GM18868 (cell line): Measurements from ENCODE around the gene EML2.
A peak's percentile ranks its signal among the peaks of the same experiment; 100 is the strongest.
"Not testable (repeated sequence)": the region's sequence is repeated elsewhere in the genome, so short reads cannot be mapped to it uniquely, and the experiment has no call there.

Experiments
- ATAC-seq: cut with Tn5 transposase; IDR thresholded peaks from one replicate; pipeline ENCODE4 v1.9.1; 2021; ENCODE audit warnings: mild to moderate bottlenecking, moderate library complexity; ENCODE audit not compliant: unreplicated experiment

The EML2 gene

DNA sequence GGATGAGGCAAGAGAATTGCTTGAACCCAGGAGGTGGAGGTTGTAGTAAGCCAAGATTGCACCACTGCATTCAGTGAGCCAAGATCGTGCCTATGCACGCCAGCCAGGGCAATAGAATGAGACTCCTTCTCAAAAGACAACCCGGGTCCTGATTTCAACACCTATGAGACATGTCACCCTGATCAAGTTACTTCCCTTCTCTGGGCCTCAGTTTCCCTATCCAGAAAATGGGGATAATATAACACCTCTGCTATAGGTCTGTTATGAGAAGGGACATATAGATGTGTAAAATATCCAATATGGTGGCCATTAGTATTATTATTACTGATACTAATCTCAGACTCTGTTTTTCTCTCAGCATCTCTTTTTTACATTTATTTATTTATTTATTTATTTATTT, 15.9 kb upstream of the EML2 start:
- ATAC-seq: no peak

DNA sequence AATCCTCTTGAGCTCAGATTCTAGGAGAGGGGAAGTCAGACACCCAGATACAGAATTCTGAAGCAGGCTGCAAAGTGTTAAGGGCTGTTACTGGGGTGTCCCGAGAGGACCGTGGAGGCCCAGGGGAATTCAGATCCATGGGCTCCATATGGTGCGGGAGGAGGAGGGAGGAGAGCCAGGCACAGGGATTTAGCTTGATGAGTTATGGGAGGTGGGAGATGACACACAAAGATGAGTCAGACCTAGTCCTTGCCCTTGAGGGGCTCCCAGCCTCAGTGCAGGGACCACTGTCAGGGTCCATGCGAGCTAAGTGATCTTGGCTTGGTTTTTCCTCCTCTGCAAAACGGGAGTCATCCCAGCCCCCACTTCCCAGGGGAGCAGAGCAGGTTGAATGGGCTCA, 14.4 kb upstream of the EML2 start:
- ATAC-seq: no peak

DNA sequence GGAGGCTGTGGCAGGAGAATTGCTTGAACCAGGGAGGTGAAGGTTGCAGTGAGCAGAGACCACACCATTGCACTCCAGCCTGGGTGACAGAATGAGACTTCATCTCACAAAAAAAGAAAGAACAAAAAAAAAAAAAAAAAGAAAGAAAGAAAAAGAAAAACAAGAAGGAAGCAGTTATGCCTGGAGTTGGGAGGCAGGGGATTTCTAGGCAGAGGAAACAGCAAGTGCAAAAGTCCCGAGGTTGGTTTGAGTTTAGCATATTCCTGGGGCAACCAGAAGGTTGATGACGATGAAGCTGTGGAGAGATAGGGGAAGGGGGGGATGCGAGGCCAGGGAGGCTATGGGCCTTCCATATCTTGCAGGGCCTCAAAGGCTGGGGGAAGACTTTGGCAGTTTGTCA, 11.5 kb upstream of the EML2 start:
- no peak for ATAC-seq

DNA sequence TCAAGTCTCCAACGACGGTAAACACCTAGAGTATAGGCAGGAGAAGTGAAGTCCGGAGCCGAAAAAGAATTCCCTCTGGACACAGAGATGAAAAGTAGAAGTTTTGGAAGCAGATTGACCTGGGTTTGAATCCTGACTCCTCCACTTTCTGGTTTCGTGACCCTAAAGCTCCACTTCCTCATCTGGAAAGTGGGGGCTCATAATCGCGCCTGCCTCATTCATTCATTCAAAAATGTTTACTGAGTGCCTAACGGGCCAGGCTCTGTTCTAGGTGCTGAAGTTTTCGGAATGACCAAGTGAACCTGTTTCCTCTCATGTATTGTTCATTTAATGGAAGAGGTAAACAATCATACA, 7.1 kb upstream of the EML2 start:
- ATAC-seq: no peak

DNA sequence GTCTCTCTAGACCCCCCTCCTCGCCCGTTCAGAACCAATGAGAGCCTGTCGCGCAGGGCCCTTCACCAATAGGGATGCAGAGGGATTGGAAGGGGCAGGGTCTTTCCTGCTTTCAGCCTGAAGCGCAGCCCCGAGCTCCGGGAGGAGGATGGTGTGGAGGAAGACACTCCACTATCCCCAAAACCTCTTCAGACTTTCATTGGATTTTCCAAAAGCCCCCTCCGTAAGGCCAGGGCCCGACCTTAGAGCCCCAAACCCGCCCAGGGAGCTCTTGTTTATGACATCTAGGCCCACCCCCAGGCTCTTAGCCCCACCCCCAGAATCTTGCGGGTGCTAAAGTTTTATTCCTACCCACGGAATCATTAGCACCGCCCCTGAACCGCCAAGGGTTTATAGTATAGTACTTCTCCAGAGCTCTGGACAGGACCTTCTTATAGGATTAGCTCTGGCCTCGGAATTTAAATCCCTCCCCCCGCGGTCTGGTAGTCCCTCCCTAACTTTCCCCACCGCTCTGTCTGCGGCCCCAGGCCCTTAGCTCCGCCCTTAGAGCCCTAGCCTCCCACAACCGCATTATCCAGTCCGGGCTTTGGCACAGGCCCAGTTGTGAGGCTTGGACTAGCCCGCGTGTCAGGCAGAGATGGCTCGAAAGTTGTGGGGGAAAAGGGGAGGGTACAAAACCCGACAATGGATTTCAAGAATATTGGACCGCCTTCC, 6.6 kb upstream of the EML2 start:
- ATAC-seq: peak; percentile 30

DNA sequence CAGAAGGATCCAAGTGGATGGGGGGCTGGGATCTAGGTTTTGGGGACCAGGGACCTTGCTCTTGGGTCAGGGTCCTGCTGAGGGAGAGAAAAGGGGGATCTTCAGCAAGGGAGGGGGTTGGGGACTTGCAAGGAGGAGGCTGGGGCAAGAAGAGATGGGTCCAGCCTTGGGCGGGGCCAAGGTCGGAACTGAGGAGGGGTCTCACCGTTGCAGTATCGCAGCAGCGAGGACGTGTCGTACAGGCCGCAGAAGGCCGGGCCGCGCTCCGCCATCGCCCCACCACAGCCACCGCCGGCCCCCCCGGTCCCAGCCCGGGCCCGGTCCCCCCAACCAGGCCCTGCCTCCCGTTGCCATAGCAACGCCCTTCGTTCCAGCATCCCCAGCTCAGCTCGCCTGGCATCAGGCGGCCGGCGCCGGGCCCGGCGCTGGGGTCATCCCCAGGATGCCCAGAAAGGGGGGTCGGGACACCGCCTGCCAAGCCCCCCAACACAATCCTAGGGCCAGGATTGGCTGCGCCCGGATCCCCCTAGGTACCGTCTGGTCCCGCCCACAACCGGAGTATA, 6.0 kb upstream of the EML2 start:
- ATAC-seq: no peak

- no peak for ATAC-seq
These were observed 5.0 kb upstream of the EML2 start for GRCh38 chr19:45643927-45644771.

DNA sequence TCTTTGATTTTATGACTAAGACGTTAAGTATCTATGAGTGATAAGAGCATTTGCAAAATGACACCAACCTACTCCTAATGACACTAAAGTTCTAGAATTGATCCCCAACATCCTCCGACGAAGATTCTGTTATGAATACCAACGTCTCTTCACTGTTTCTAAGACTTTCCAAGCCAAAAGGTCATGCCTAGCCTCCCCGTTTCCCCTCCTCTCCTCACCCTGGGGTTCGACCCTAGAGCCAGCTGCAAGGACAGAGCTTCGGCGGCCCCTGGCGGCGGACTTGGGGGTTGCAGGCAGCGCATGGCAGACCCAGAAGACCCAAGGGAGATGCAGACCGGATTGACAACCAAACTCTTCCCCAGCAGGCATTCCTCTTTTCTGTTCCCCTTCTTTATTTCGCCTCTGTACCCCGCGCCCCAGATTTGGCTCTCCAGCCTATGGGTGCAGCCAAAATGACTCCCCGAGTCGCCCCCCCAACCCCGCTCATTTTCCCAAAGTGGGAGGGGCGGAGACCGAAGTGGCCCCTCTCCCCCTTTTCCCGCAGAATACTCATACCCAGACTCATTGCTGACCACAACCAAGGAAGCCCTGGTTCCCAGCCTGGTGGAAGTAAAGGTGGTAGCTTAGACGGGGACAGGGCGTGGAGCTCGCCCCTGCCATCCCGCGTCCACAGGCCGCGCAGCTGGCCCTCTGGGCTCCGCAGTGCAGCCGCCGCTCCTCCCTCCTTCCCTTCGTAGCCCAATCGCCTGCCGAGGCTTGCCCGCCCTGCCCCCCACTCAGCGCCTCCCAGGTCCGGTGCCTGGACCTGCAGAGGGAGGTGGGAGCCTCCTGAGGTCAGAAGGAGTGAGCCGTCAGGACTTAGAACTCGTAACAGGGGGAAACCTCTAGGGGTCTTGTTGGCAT, 4.1 kb upstream of the EML2 start:
- ATAC-seq: no peak

GRCh38 chr19:45641274-45642105, 2.3 kb upstream of the EML2 start:
- peak; percentile 37 for ATAC-seq

DNA sequence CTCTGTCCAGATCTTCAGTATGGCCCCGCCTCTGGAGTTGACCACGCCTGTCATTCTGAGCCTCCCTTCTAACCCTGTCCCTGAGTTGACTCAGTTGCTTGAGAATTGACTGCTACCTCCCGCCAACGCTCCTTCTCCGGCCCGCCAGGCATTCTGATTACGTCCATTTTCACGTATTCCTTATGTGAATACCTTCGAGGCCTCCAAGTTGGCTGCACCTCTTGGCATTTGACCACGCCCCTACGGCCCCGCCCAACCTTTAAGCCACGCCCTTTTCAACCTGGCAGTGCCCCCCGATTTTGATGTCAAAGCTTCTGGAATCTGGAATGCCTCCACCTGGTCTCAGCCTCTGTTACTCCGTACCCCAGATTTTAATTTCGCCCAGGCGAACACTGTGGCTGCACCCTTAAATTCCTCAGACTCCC, 1.7 kb upstream of the EML2 start:
- no peak for ATAC-seq

DNA sequence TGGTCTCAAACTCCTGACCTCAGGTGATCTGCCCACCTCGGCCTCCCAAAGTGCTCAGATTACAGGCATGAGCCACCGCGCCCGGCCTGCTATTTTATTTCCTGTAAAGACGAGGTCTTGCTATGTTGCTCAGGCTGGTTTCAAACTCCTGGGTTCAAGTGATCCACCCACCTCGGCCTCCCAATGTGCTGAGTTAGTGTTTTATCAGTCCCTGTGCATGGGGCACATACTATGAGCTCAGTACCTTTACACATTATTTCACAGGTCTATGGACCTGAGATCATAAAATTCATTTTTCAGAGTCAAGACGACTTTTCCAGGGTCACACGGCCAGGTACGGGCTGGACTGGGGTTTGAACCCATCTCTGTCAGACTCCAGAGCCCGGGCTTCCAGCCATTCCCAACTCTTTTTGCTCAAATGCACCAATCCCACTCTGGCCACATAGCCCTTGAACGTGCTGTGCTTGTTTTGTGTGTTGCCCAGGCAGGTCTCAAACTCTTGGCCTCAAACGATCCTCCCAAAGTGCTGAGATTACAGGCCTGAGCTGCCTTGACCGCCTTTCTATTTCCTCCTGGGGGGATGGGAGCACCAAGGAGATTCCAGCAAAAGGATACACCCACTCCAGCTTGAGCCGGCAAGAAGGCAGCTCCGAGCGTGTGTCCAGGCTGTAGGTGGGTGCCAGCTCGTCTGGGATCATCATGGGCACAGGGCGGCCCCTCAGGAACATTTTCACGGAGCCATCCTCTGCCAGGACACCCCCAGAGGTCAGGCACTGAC, 1.1 kb downstream of the EML2 start:
- ATAC-seq: no peak

GRCh38 chr19:45636902-45637301, 2.3 kb downstream of the EML2 start:
- ATAC-seq: no peak

DNA sequence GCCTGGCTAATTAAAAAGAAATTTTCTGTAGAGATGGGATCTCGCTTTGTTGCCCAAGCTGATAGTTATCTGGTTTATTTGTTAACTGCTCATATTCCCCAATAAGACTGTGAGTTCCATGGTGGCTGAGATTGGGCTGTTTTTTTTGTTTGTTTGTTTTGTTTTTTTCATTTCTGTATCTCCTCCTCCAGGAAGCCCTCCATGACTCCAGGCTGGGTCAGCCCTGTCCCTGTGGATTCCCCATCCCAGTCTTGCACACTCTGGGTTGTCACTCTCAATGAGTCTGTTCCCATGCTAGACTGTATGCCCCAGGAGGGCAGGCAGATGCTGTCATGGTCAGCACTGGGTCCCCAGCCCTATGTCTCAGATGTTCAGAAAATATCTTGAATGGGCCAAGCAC, 2.9 kb downstream of the EML2 start:
- ATAC-seq: no peak

- no peak for ATAC-seq
These were observed 6.6 kb downstream of the EML2 start for GRCh38 chr19:45632468-45633196.

DNA sequence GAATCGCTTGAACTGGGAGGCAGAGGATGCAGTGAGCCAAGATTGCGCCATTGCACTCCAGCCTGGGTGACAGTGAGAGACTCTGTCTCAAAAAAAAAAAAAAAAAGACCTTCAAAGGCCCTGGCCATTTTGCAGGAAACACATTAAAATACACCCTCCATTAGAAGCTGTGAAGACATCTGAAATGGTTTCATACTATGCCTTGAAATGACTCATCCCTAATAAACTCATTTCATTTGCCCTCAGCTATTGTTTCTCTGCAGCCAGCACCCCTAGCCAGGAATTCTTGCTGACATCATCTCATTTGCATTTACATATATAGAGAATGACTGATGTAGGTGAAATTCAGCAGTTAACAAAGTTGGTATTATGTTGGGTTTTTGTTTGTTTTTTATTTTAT, 8.7 kb downstream of the EML2 start:
- ATAC-seq: no peak

DNA sequence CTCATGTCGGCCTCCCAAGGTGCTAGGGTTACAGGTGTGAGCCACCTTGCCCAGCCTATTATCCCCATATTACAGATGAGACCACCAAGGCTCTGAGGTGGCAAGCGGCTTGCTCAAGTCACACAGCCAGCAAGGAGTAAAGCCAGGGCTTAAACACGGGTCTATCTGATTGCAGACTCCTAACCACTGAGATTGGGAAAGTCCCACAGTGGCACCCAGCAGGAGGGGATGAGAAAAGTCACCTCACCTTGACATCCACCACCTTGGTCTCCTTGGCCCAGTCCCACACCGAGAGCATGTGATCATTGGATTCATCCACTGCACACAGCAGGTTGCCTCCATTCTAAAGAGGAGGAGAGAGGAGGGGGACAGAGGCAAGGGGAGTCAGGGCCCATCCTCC, 9.5 kb downstream of the EML2 start:
- no peak for ATAC-seq

- not testable (repeated sequence) for ATAC-seq
These were observed 11.0 kb downstream of the EML2 start for GRCh38 chr19:45628219-45628618.

DNA sequence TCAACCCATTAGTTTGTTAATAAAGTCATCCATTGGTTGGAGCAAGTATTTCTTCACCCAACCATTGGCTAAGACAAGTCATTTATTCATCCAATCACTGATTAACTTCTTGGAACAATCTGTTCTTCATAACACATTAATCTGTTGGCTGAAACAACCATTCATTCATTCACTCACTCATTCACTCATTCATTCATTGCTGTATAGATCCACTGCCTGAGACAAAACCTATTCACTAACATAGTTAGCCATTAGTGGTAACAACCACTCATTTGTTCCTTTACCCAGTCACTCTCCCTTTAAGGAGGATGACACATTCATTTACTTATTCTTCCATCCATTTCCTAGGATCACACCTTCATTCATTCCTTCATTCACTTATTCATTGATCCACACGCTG, 15.2 kb downstream of the EML2 start:
- no peak for ATAC-seq

DNA sequence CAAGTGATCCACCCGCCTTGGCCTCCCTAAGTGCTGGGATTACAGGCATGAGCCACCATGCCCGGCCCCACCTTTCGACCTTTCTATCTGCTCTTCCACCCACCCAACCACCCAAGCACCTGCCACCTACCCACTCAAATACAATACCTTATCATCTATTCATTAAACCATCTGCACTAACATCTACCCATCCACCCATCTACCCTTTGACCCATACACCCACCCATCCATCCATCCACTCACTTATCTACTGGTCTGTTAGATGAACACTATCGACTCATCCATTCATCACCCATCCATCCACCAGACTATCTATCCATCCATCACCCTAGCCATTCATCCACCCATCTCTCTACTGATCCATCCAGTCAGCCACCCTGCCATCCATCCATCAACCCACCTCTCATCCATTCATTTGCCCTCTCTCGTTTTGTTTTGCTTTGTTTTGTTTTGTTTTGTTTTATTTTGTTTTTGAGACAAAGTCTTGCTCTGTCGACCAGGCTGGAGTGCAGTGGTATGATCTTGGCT, 17.2 kb downstream of the EML2 start:
- ATAC-seq: no peak
